Breast epithelium (tissue), 4 donors: ENCODE results near the gene SLX4. TPM values are rescaled to one million over a fixed set of nuclear protein-coding genes. Genes with fewer than 3 reads are reported as not detected.

Experiments used
- DNase-seq, 2 donors: peaks; one replicate each; pipeline ENCODE4 v3.0.0-alpha.2; 2019; ENCODE audit warnings: low spot score in 2 of 2
- H3K27ac ChIP-seq, 2 donors: fragments of 200-600 bp; sonication (generic) in 1 of 2; one replicate each; pipeline ENCODE4 v1.5.1; 2016 to 2019; ENCODE audit warnings: mild to moderate bottlenecking in 1 of 2
- H3K27me3 ChIP-seq, 2 donors: fragments of 200-600 bp; sonication (generic) in 1 of 2; one replicate each; pipeline versions ENCODE4 v1.5.1 to v1.6.0; 2017 to 2019; ENCODE audit warnings: control low read depth in 1 of 2, mild to moderate bottlenecking in 1 of 2
- H3K36me3 ChIP-seq: fragments of 200-600 bp; one replicate; pipeline ENCODE4 v1.5.1; 2019
- H3K4me1 ChIP-seq, 2 donors: fragments of 200-600 bp; sonication (generic); one replicate each; pipeline ENCODE4 v1.5.1; 2016 to 2019; ENCODE audit warnings: control low read depth in 1 of 2
- H3K4me3 ChIP-seq, 3 donors: fragments of 200-600 bp; sonication (generic); 1 replicate in 2 of 3; 2 replicates in 1 of 3; pipeline ENCODE4 v1.5.1; 2016 to 2019; ENCODE audit warnings: mild to moderate bottlenecking in 3 of 3, moderate library complexity in 2 of 3
- H3K9me3 ChIP-seq, 2 donors: fragments of 200-600 bp; sonication (generic) in 1 of 2; one replicate each; pipeline ENCODE4 v1.5.1; 2016 to 2019; ENCODE audit warnings: control low read depth in 1 of 2
- CTCF ChIP-seq, 3 donors: fragments of 450-650 bp; IDR thresholded peaks; one replicate each; pipeline ENCODE4 v1.5.1; 2016 to 2017; ENCODE audit warnings: antibody characterized with exemption in 3 of 3, mild to moderate bottlenecking in 3 of 3, moderate library complexity in 3 of 3
- POLR2A ChIP-seq: fragments of 450-650 bp; IDR thresholded peaks from one replicate; pipeline ENCODE4 v1.6.1; 2016; ENCODE audit warnings: antibody characterized with exemption, mild to moderate bottlenecking, moderate library complexity
- POLR2AphosphoS5 ChIP-seq, 3 donors: sonication (generic); formaldehyde crosslinking; IDR thresholded peaks; one replicate each; pipeline ENCODE4 v1.6.1; 2017; ENCODE audit warnings: antibody characterized with exemption in 3 of 3
- intact Hi-C: fragments of 100-400 bp; cut with DNase I; formaldehyde crosslinking; loops from one replicate; pipeline ENCODE4 v1.15.1; 2023; ENCODE audit warnings: low total_unique reads
- total RNA-seq, 3 donors: library from RNA; depleted of rRNA; stranded (reverse); fragments of >200 nt; gene quantifications; one replicate each; pipeline ENCODE4 v1.1.0, GENCODE V29; 2016

Gene SLX4
- total RNA-seq, 3 donors from 2014 or later, result 3.0 to 4.3 (median 3.7) TPM

- Histone ChIP-seq H3K27me3 (no peaks in the 10 kb centered on the region), H3K27ac (no peak overlapping the region), H3K4me1 (no peaks in the 10 kb centered on the region), H3K36me3 (no peaks in the 10 kb centered on the region), H3K9me3 (peaks cover 0 to 4% of the 10 kb centered on the region in 2 donors), H3K4me3 (no peak overlapping the region)
- DNase-seq, result no peak
- TF ChIP-seq POLR2AphosphoS5 (IDR thresholded peaks at IDR 0.05) (no peak), CTCF (IDR thresholded peaks at IDR 0.05) (no peak), POLR2A (no peak)
- intact Hi-C loops, result no loop called here
Measured at GRCh38 chr16:3598236-3598635, 13.2 kb downstream of the SLX4 start.

- peaks cover 0 to 4% of the 10 kb centered on the region in 2 donors for H3K9me3 ChIP-seq
- no peak overlapping the region for H3K27ac ChIP-seq
- TF ChIP-seq POLR2AphosphoS5 (IDR thresholded peaks at IDR 0.05), result no peak
- TF ChIP-seq CTCF (IDR thresholded peaks at IDR 0.05), result no peak
- TF ChIP-seq POLR2A, result no peak
- H3K4me3 ChIP-seq, result no peak overlapping the region
- H3K27me3 ChIP-seq, result no peaks in the 10 kb centered on the region
- intact Hi-C loops, result no loop called here
- no peak for DNase-seq
- no peaks in the 10 kb centered on the region for H3K36me3 ChIP-seq
- no peaks in the 10 kb centered on the region for H3K4me1 ChIP-seq
Measured at GRCh38 chr16:3597676-3598075, 13.7 kb downstream of the SLX4 start.

- DNase-seq, result no peak
- Histone ChIP-seq H3K4me1 (no peaks in the 10 kb centered on the region), H3K4me3 (no peak overlapping the region), H3K27me3 (no peaks in the 10 kb centered on the region), H3K9me3 (peaks cover 0 to 4% of the 10 kb centered on the region in 2 donors), H3K27ac (no peak overlapping the region), H3K36me3 (no peaks in the 10 kb centered on the region)
- intact Hi-C loops, result no loop called here
- TF ChIP-seq POLR2A (no peak), CTCF (IDR thresholded peaks at IDR 0.05) (no peak), POLR2AphosphoS5 (IDR thresholded peaks at IDR 0.05) (no peak)
Measured at GRCh38 chr16:3597226-3597625, 14.2 kb downstream of the SLX4 start.

GRCh38 chr16:3596101-3596861 is 15.1 kb downstream of the SLX4 start:
- TF ChIP-seq CTCF (IDR thresholded peaks at IDR 0.05) (no peak), POLR2A (no peak), POLR2AphosphoS5 (IDR thresholded peaks at IDR 0.05) (no peak)
- no peaks in the 10 kb centered on the region for H3K27me3 ChIP-seq
- intact Hi-C loops, result no loop called here
- DNase-seq, result no peak
- H3K4me1 ChIP-seq, result no peaks in the 10 kb centered on the region
- peaks cover 0 to 4% of the 10 kb centered on the region in 2 donors for H3K9me3 ChIP-seq
- no peak overlapping the region for H3K4me3 ChIP-seq
- no peak overlapping the region for H3K27ac ChIP-seq
- H3K36me3 ChIP-seq, result no peaks in the 10 kb centered on the region

GRCh38 chr16:3595521-3596021 is 15.8 kb downstream of the SLX4 start:
- no peak for TF ChIP-seq CTCF (IDR thresholded peaks at IDR 0.05)
- TF ChIP-seq POLR2A, result no peak
- no peak for TF ChIP-seq POLR2AphosphoS5 (IDR thresholded peaks at IDR 0.05)
- H3K4me1 ChIP-seq, result no peaks in the 10 kb centered on the region
- H3K27me3 ChIP-seq, result no peaks in the 10 kb centered on the region
- peaks cover 0 to 4% of the 10 kb centered on the region in 2 donors for H3K9me3 ChIP-seq
- DNase-seq, result no peak
- H3K4me3 ChIP-seq, result no peak overlapping the region
- H3K27ac ChIP-seq, result no peak overlapping the region
- intact Hi-C loops, result no loop called here
- no peaks in the 10 kb centered on the region for H3K36me3 ChIP-seq
